GM21717 (cell line): ENCODE results near the gene PQBP1.
A peak's percentile ranks its signal among the peaks of the same experiment; 100 is the strongest.

Experiments used
- ATAC-seq: cut with Tn5 transposase; IDR thresholded peaks from one replicate; pipeline ENCODE4 v1.9.1; 2021; ENCODE audit warnings: mild to moderate bottlenecking, moderate library complexity; ENCODE audit not compliant: unreplicated experiment

PQBP1 gene

GRCh38 chrX:48899078-48899410, 1.3 kb downstream of the PQBP1 start:
- ATAC-seq, result no peak

GRCh38 chrX:48901069-48901468, 3.3 kb downstream of the PQBP1 start:
- ATAC-seq, result no peak

- ATAC-seq, result no peak
Observed at GRCh38 chrX:48902135-48902534, 4.4 kb downstream of the PQBP1 start.

DNA sequence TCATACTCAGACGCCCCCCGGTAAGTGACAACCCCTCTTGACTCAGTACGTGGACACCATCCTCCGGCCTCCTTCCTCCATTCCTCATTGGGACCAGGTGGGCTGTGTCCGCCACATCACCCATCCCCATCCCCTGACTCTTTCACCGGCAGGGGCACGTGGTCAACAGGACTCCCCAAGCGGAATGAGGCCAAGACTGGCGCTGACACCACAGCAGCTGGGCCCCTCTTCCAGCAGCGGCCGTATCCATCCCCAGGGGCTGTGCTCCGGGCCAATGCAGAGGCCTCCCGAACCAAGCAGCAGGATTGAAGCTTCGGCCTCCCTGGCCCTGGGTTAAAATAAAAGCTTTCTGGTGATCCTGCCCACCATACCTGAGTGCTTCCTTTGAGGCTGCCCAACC, 5.0 kb downstream of the PQBP1 start:
- no peak for ATAC-seq

DNA sequence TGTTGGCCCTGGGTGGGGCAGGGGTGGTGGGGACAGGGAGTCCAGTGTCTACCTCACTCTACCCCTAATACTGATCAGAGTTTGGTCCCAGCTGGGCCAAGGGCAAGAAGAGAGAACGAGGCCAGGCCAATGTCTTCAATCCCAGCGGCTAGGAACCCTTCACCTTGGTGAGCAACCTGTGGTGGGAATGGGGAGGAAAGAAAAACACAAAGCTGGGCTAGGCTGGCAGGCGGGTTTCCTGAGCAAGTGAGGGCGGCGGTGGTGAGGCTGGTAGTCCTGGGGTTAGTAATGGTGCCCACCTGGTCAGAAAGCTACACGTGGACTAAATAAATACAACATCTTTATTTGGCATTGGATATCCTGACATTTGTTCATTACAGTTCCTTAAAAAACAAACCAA, 5.6 kb downstream of the PQBP1 start:
- ATAC-seq, result no peak

DNA sequence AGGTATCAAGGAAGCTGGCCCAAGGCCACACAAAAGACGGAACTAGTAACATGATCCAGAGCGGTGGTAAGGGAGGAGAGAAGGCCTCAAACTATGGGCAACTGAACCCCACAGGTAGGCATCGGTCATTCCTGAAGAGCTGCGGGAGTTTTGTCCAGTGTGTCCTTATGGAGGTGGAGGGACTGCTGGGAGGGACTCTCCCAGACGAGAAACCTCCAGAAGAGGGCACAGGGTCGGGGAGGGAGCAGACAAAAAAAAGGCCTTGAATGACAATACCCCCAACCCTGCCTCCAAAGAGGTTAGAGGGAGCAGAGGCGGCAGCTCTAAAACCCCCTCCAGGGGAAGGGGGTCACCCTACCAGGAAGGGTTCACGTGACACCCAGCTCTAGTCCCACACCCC, 6.5 kb downstream of the PQBP1 start:
- ATAC-seq, result no peak

- no peak for ATAC-seq
Observed at GRCh38 chrX:48904626-48905025, 6.9 kb downstream of the PQBP1 start.

GRCh38 chrX:48905090-48905790, 7.5 kb downstream of the PQBP1 start:
- no peak for ATAC-seq

DNA sequence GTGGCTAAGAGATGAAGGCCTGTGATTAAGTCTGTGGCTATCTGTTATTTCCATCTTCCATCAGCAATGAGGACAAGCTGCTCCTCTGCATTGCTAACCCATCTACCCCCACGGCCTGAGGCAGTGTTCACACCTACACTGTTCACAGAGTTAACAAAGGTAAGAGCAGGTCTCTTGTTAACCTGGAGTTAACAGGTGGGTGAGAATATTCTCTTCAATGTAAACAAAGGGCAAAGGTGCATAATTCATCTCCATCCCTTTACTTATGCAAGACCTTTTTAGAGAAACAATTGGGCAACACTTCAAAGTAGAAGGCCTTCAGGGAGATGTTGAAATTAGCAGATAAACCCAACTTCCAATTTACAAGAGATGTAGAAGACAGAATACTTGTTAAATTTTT, 10.9 kb downstream of the PQBP1 start:
- ATAC-seq, result no peak

DNA sequence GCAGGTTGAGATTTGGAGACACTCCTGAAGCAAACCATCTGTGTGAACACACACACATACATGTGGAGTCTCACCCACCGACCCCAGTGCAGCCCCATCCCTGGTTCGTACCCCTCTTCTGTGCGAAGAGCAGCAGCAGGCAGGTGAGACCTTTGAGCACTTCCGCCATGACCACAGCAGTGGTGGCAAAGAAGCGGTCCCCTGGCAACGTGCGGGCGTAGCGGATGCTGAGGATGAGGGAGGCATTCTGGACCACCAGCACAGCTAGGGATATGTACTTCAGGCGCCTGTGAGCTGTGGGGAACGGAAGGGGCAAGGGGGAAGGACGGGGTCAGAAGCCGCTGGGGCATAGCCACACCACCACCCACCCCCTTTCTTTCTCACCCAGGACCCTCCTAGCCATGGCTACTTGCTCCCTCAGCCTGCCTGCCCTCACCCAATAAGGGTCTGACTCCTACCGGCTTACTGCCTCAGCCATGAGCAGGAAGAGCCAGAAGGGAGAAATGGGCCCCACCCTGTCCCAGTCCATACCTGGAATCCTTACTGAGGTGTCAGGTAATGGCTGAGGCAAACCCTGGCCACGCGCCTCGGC, 12.1 kb downstream of the PQBP1 start:
- no peak for ATAC-seq

DNA sequence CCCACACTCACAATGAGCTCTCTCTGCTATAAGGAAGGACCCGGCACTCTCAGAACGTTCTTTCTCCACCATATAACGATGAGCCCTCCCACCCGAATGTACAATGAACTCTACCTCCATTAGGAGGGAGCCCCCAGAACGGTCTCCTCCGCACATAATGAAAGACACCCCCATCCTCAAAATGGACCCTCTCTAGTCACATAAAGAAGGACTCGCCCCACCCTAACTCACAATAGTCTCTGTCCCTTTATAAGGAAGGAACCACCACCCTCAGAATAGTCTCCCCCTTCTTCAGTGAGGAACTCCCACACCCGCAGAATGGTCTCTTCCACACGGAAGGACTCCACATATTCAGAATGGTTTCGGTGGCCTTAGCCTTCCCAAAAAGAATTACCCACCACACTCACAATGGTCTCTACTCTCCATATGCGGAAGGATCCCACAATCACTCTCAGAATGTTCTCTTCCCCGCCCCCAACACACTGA, 13.2 kb downstream of the PQBP1 start:
- ATAC-seq, result peak; percentile 4

DNA sequence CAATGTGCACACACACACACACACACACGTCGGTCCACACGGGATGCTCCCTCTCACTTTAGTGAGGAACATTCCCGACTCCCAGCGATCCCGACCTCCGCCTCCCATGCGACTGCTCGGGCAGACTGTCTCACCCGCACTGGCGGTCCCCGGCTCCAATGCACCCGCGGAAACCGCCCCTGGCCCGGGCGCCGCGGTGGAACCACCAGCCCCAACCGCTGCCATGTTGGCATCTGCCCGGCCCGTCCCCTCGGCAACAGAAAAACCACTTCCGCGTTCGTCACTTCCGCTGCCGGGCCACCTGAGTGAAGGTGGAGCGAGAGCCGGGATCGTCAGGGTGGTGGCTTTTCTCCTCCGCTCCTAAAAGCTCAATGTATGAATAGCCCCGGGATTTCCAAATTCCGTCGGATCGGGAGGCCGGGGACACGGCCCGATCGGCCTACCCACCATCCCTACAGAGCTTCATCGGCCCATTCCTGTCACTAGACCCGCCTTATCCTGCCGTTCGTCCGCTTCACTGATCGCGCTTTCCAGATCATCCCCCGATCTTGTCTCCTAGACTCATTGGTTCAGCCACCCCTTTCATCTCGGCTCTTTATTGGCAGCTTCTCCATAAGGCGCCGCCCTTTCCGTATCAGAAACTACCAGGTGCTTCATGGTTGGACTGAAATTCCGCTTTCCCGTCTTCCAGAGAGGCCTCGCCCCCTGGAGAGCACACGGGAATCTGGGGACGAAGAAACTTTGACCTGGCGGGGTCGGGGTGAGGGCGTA, 13.9 kb downstream of the PQBP1 start, which contains the start of gene SLC35A2:
SLC35A2 (minus strand) TSS at position 235 of the 771 bp plus-strand sequence; CDS start at position 225, 10 bp downstream.
- peak; percentile 42 for ATAC-seq

DNA sequence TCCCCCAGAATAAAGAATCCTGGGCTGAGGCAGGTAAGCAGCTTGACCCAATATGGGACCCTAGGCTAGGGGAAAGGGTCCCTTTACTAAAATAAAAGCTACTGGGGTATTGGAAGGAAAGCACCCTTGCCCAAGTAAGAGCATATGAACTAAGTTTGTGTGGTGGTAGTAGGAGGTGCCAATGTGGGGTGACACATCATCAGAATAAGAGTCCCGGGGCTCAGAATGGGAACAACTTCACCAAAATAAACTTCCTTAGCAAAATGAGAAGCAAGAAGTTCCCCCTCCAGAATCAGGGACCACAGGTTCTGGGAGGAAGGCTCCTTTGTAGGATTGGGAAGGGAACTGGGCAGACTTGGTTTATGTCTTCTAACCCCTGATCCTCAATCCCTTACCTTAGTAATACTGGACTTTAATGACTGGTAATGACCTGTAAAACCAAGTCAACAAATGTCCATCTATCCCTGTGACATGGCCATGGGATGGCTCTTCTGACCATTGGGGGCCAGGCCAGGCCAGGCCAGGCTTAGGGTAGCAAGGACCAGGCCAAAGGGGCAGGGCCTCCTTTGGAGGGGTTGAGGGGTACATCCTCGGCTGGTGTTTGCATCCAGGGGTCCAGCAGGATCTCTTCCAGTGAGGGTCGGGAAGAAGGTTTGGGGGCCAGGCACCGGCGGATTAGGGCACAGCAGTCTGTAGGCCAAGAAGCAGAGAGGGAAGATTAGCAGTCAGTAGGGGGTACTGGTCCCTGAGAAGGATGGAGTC, 16.1 kb downstream of the PQBP1 start:
- no peak for ATAC-seq

- no peak for ATAC-seq
Observed at GRCh38 chrX:48914593-48915493, 17.1 kb downstream of the PQBP1 start.

DNA sequence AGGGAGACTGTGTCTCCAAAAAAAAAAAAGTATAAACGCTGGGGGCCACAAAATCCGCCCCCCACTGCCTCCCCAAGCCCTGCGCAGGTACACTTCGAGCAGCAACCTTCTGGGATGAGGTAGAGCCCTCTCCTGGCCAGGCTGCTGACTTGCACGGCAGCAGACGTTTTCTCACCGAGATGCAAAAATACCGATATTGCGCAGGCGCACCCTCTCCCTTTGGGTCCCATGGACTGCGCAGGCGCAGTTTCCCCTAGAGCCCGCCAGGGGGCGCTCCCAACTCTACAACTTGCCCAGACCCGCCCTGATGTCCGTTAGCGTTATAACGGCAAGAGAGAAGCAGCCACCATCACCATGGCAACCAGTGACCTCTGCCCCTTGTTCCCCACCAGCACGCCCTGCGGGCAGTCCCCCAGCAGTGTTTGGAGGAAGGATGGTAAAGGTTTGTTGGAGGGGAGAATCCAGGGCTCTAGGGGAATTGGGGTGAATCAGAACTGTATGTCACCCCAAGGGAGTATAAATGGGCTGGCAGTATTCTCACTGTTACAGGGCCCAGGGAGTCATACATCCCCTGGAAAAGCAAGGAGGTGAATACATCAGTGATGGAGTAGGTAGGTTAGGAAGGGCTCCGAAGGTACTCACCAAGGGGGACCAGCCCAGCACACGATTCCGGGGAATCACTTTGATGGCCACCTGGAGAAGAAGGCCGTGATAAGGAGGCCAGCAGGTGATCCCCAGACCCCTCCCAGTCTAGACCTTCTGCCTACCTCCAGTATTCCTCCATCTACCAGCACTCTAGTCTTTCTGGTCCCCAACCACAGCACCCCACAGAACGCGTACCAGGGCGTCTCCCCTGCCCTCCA, 19.6 kb downstream of the PQBP1 start:
- ATAC-seq, result peak; percentile 32

DNA sequence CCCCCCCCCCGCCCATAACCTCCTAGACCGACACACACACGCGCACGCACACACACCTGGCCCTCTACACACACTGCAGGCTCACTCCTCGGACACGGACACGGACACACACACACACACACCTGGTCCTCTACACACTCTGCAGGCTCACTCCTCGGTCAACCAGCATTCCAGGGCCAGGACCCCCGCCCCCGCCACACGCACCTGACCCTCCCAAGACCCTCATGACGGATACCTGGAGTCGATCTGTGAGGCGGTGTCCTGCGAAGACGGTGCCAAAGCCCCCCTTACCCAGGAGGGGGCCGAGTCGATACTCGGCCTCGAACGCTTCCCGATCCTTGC, 20.5 kb downstream of the PQBP1 start:
- ATAC-seq, result no peak

DNA sequence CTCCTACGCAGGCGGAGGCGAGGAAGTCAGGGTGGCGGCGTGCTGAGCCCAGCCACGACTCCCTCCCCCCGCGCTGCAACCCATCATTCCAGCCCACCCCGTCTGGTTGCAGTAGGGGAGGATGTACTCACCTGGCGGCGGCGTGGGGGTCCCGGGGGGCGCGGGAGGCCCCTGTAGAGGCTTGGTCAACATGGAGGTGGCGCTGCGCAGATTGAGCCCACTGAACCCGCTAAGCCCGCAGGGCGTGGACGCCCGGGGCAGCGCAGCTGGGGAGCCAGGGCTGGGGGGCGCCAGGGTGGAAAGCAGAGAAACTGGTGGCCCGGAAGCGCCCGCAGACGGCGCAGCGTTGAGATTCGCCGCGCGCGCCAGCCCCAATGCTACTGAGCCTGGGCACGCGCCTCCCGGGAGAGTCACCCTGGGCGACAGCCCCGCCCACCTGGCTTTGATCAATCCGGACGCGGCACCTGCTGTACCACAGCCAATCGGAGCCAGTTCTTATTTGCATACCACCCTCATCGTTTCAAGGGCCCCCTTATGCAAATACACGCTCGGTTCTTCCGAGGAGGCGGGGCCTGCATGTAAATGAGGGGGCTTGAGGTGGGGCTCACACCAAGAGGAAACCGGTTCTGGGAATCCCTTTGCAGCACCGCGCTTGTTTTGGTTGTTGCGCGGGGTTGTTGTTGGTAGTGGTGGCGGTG, 21.1 kb downstream of the PQBP1 start, which contains the start of gene PIM2:
PIM2 (minus strand) TSS at position 382 of the 698 bp plus-strand sequence; CDS start at position 192, 190 bp downstream.
- ATAC-seq, result peak; percentile 63

DNA sequence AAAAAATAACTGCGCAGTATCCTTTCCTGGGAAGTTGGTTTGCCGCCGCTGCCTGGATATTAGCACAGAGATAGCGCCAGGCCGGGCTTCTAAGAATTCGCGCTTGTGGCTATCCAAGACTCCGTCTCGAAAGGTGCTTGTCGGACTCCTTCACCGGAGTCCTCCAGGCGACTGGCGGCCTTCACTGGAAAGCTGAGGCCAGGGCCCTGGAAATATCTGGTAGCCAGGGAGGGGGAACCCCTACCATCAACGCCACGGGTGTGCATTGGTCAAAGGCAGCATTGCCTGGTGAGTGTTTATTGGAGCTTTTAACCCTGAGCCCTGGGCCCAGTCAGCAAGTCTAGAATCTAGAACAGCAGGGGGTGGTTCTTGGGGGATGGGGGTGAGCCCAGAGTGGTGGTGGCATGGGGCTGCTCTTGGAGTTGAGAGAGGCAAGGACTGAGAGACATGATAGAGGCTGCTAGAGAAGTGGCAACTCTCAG, 21.7 kb downstream of the PQBP1 start:
- peak; percentile 9 for ATAC-seq
